Fibroblast of pulmonary artery (primary cell): ENCODE measurements around the gene SLC22A15.

Experiments used
- DNase-seq: peaks from one replicate; pipeline ENCODE4 v3.0.0-alpha.2; 2010; ENCODE audit warnings: low read depth
- H3K4me3 ChIP-seq: replicated peaks from 2 replicates; pipeline ENCODE4 v1.5.1; 2011; ENCODE audit warnings: low read depth, mild to moderate bottlenecking, control low read depth, low read length, moderate library complexity
- TF ChIP-seq, protein P1 (sequence below): IDR thresholded peaks from 2 replicates; pipeline ENCODE4 v1.5.1; 2011; ENCODE audit warnings: mild to moderate bottlenecking, control low read depth, low read length, inconsistent platforms; ENCODE audit errors: missing control alignments

Gene SLC22A15

DNA sequence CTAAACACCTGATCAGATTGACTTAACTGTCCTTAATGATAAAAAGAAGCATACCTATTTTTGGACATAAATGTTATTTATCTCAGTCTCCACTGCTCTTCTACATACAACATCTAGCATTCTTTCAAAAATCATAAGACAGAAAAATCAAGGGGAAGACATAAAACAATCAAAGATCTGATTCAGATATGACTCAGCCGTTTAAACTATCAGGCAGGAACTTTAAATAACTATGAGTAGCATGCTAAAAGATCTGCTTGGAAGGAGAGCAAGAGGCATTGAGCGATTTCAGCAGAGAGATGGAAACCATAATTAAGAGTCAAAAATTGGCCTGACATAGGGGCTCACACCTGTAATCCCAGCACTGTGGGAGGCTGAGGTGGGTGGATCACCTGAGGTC, 27.2 kb upstream of the SLC22A15 start:
- TF ChIP-seq, protein P1, sequence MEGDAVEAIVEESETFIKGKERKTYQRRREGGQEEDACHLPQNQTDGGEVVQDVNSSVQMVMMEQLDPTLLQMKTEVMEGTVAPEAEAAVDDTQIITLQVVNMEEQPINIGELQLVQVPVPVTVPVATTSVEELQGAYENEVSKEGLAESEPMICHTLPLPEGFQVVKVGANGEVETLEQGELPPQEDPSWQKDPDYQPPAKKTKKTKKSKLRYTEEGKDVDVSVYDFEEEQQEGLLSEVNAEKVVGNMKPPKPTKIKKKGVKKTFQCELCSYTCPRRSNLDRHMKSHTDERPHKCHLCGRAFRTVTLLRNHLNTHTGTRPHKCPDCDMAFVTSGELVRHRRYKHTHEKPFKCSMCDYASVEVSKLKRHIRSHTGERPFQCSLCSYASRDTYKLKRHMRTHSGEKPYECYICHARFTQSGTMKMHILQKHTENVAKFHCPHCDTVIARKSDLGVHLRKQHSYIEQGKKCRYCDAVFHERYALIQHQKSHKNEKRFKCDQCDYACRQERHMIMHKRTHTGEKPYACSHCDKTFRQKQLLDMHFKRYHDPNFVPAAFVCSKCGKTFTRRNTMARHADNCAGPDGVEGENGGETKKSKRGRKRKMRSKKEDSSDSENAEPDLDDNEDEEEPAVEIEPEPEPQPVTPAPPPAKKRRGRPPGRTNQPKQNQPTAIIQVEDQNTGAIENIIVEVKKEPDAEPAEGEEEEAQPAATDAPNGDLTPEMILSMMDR = no peak
- no peak for DNase-seq
- no peak overlapping the region for H3K4me3 ChIP-seq

DNA sequence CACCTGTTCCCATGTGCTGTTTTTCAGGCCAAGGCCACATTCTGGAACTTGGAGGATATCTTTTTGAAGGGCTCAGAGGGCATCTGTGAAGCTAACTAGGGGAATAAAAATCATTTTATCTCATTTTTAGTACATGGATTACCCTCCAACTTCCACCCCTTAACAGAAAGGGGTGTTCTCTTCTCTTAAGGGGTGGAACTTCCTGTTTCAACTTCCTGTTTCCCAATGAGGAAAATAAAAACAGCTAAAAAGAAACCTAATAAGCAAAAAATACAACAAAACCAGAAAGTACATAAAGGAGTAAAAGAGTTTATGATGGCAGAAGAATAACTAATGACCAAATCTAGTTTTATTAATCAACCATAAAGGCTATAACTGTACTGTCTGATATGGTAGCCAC, 24.8 kb upstream of the SLC22A15 start:
- TF ChIP-seq, protein P1 = no peak

DNA sequence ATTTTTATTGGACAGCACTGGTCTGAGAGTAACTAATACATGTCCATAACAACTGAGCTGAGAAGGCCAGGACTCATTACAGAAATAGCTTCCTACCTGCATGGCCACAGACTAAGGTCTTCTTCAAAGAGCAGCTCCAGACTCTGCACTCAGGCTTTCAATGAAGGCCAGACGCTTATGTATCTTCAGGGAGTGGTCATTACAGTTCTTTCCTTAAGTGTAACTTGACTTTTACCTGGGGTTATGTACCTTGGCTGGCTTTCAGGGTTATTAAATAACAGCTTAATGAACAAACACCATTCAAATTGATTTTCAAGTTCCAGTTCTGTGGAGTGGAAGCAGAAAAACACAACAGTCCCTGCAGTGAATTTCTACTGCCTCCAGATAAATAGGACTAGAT, 23.8 kb upstream of the SLC22A15 start:
- TF ChIP-seq, protein P1 = no peak
- DNase-seq = no peak
- no peak overlapping the region for H3K4me3 ChIP-seq

More for the DNA sequence above, 24.8 kb upstream of the SLC22A15 start:
- DNase-seq = no peak
- no peak overlapping the region for H3K4me3 ChIP-seq

DNA sequence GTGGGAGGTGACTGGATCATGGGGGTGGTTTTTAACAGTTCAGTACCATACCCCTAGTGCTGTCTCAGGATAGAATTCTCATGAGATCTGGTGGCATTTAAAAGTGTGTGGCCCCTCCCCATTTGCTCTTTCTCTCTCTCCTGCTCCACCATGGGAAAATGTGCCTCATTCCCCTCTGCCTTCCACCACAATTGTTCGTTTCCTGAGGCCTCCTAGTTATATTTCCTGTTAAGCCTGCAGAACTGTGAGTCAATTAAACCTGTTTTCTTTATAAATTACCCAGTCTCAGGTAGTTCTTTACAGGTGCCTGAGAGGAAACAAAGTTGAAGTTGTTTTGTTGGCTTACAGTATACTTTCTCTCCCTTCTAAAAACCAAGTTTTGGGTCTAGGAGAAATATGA, 23.1 kb upstream of the SLC22A15 start:
- H3K4me3 ChIP-seq = no peak overlapping the region
- TF ChIP-seq, protein P1 = no peak
- DNase-seq = no peak

DNA sequence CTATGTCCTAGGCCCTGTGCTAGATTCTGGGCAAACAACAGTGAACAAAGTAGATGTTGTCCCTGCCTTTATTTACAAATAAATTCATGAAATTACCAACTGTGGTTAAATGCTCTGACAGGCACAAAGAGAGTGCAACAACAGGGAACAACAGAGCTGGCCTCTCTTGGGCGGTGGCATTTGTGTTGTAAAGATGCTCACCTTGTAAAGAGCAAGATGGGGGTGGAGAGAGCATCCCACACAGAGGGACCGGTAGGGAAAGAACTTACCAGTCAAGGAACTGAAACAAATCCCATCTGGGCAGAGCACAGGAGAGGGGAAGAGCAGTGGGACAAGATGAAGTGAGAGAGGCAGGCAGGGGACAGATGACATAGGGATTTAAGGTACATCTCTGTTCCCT, 21.6 kb upstream of the SLC22A15 start:
- TF ChIP-seq, protein P1 = no peak
- no peak for DNase-seq
- no peak overlapping the region for H3K4me3 ChIP-seq

- TF ChIP-seq, protein P1 = no peak
- no peak for DNase-seq
- no peak overlapping the region for H3K4me3 ChIP-seq
These were observed 21.1 kb upstream of the SLC22A15 start for GRCh38 chr1:115955228-115955627.

DNA sequence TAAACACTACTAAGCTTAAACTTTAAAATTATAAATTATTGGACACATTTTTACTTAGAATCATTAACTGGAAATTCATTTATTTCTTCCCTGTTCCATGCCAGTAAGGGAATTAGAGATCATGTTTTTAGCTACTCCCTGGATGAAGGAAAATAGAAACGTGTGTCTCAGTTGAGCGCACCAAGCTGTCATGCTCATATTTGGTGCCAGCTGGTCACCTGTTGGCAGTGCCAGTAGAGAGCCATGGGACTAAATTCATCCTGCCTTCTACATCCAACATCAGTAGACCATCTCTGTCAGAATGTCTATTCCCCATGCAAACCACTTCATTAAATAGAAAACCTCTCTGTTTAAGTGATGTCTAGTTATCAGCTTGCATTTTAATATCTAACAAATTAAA, 17.4 kb upstream of the SLC22A15 start:
- no peak overlapping the region for H3K4me3 ChIP-seq
- no peak for DNase-seq
- TF ChIP-seq, protein P1 = no peak
